Lower leg skin (tissue), 4 donors: ENCODE measurements around the gene UTS2R. TPM values are rescaled to one million over a fixed set of nuclear protein-coding genes. Genes with fewer than 3 reads are reported as not detected.

ENCODE experiments used
- DNase-seq, 2 donors: peaks; one replicate each; pipeline ENCODE4 v3.0.0-alpha.2; 2019; ENCODE audit warnings: low spot score in 2 of 2
- H3K4me3 ChIP-seq: fragments of 200-600 bp; sonication (generic); 2 replicates; pipeline ENCODE4 v1.5.1; 2017; ENCODE audit warnings: mild to moderate bottlenecking, low read depth; ENCODE audit not compliant: poor library complexity, severe bottlenecking
- POLR2A ChIP-seq, 2 donors: fragments of 450-650 bp; IDR thresholded peaks; one replicate each; pipeline ENCODE4 v1.6.1; 2016 to 2017; ENCODE audit warnings: antibody characterized with exemption in 2 of 2, mild to moderate bottlenecking in 1 of 2, moderate library complexity in 1 of 2
- WGBS, 2 donors: methylation state at CpG; one replicate each; pipeline ENCODE4 v1.1.5; 2018; 5-methylcytosine and 5-hydroxymethylcytosine counted together
- intact Hi-C: fragments of 100-400 bp; cut with DNase I; formaldehyde crosslinking; loops from one replicate; pipeline ENCODE4 v1.15.0; 2023; ENCODE audit warnings: low total_unique reads
- total RNA-seq, 4 donors: library from RNA; depleted of rRNA; stranded (reverse); fragments of >200 nt; gene quantifications; one replicate each; pipeline ENCODE4 v1.1.0, GENCODE V29; 2016
- TF ChIP-seq, protein P1 (sequence below), 3 donors: fragments of 450-650 bp; IDR thresholded peaks; one replicate each; pipeline ENCODE4 v1.5.1; 2016; ENCODE audit warnings: antibody characterized with exemption in 3 of 3, mild to moderate bottlenecking in 3 of 3, moderate library complexity in 2 of 3

Gene UTS2R
- total RNA-seq, 4 donors from 2014 or later: not detected

DNA sequence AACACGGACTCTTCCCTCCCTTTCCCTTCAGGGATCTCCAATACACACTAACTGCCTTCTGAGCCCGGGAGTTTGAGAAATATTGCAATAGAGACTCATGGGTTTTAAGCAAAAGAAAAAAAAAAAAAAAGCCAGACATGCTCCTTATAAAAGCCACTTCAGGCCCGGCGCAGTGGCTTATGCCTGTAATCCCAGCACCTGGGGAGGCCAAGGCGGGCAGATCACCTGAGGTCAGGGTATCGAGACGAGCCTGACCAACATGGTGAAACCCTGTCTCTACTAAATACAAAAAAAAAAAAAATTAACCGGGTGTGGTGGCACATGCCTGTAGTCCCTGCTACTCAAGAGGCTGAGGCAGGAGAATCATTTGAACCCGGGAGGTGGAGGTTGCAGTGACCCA is 44.2 kb downstream of the UTS2R start:
- DNase-seq: no peak
- 92 to 96% methylated on average over 9 of the region's 9 CpGs for WGBS, 2 donors
- no peak for TF ChIP-seq POLR2A (IDR thresholded peaks at IDR 0.05)
- TF ChIP-seq, protein P1, sequence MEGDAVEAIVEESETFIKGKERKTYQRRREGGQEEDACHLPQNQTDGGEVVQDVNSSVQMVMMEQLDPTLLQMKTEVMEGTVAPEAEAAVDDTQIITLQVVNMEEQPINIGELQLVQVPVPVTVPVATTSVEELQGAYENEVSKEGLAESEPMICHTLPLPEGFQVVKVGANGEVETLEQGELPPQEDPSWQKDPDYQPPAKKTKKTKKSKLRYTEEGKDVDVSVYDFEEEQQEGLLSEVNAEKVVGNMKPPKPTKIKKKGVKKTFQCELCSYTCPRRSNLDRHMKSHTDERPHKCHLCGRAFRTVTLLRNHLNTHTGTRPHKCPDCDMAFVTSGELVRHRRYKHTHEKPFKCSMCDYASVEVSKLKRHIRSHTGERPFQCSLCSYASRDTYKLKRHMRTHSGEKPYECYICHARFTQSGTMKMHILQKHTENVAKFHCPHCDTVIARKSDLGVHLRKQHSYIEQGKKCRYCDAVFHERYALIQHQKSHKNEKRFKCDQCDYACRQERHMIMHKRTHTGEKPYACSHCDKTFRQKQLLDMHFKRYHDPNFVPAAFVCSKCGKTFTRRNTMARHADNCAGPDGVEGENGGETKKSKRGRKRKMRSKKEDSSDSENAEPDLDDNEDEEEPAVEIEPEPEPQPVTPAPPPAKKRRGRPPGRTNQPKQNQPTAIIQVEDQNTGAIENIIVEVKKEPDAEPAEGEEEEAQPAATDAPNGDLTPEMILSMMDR (IDR thresholded peaks at IDR 0.05): no peak
- no peak overlapping the region for H3K4me3 ChIP-seq
- intact Hi-C loops: no loop called here

DNA sequence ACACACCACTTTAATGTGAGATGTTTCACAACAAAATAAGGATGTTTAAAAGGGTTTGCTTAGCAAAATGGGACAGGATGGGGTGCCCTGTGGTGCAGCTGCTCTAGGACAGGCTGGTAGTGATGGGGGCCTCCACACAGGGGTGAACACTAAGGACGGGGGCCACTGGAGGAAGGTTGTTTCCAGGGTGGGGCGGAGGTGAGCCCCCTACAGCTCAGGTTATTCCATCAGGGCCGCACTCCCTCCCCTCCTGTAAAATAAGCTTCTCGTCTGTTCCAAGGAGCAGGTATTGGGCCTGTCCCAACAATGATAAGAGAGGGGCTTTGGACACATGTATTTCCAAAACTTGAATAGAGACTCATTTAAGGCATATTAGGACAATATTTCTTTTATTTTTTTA is 44.7 kb downstream of the UTS2R start:
- 93 to 97% methylated on average over 4 of the region's 4 CpGs for WGBS, 2 donors
- no peak for DNase-seq

DNA sequence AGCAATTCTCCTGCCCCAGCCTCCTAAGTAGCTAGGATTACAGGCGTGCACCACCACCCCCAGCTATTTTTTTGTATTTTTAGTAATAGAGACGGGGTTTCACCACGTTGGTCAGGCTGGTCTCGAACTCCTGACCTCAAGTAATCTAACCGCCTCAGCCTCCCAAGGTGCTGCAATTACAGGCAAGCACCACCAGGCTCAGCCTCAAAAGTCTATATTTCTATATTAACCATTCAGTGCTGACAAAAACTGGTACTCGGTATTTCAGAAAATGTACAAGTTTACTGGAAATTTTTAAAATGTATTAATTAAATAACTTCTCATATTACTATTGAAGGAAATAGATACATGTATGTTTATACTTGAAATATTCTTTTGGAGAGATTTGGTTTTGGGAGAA is 45.2 kb downstream of the UTS2R start:
- intact Hi-C loops: no loop called here
- WGBS, 2 donors: 87 to 89% methylated on average over 6 of the region's 6 CpGs

More for the DNA sequence above, 44.7 kb downstream of the UTS2R start:
- TF ChIP-seq, protein P1 (IDR thresholded peaks at IDR 0.05): no peak
- no peak for TF ChIP-seq POLR2A (IDR thresholded peaks at IDR 0.05)
- no peak overlapping the region for H3K4me3 ChIP-seq
- intact Hi-C loops: no loop called here

DNA sequence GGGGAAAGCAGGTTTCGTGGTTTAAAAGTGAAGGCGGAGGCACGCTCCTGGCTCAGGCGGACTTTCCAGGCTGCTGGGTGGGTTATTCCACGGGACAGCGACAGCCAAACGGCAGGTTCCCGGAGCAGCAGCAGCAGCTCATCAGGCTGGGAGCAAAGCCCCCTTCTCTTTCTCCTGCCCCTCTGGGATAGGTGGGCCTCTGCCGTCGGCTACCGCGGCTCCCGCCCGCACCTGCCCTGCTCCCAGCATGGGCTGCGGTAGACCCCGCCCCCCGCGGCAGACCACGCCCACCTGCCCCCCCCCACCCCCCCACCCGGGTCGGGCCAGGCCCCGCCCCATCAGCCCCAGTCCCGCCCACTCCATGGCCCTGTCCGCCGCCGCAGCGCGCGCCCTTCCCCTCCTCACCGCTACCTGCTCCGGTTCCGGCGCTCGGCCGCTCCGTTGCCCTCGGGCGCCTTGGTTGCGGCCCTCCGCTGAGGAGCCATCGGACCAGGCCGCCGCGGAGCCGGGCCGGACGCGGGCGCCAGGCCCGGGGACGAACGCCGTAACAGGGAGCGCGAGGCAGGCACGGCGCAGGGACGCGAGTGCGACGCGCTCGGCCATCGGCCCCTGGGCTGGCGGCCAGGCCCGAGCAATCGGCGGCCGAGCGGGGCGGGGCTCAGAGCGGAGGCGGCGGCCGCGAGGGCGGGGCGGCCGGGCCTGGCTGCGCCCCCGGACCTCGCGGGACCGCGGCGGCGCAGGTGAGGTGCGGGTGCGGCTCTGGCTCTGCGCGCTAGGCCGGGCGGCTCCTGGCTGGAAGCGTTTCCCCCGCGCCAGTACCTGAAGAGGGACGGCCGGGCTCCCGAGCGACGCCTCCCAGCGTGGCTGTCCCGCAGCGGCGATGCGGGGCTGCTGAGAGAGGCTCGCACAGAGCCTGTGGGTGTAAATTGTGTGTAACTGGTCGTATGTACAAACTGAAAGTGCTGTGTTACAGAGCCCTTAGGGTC is 46.7 kb downstream of the UTS2R start, which contains the start of the genes HEXD and OGFOD3:
Gene HEXD (plus strand): TSS at position 347 of the 986 bp plus-strand sequence. CDS start 1,453 bp downstream, outside the sequence.
Gene OGFOD3 (minus strand): TSS at position 586 of the 986 bp plus-strand sequence. CDS start 101 bp downstream, at position 485.
- TF ChIP-seq, protein P1 (IDR thresholded peaks at IDR 0.05): no peak
- peak in 1 of 2 donors; percentile 33 for TF ChIP-seq POLR2A (IDR thresholded peaks at IDR 0.05)
- intact Hi-C loops: no loop called here
- WGBS, 2 donors: 1 to 2% methylated on average over 22 to 47 of the region's 108 CpGs
- peak within 1 kb of the TSS; percentile 78 for H3K4me3 ChIP-seq
- peak in 1 of 2 donors; percentile 95 for DNase-seq

More for the DNA sequence above, 45.2 kb downstream of the UTS2R start:
- H3K4me3 ChIP-seq: no peak overlapping the region
- DNase-seq: no peak
- TF ChIP-seq, protein P1 (IDR thresholded peaks at IDR 0.05): no peak
- TF ChIP-seq POLR2A (IDR thresholded peaks at IDR 0.05): no peak

DNA sequence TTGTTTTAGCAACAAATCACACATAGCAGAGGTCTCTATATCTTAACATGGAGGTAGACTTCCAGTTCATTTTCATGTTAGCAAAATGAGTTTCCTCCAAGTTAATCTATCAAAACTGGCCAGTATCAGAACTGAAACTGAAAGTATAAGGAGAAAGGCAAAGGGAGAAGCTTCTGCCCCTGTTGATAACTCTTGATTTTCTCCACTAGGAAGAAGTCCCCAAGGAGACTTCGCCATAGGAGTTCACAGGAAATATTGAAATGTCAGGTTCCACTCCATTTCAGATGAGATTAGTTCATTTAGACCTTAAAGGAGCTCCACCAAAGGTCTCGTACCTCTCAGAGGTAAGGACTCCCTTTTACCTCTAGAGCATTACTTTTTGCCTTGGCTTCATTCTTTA is 48.0 kb downstream of the UTS2R start:
- 76 to 81% methylated on average over 2 of the region's 2 CpGs for WGBS, 2 donors
- TF ChIP-seq POLR2A (IDR thresholded peaks at IDR 0.05): no peak
- TF ChIP-seq, protein P1 (IDR thresholded peaks at IDR 0.05): no peak
- intact Hi-C loops: no loop called here
- DNase-seq: no peak
- no peak overlapping the region for H3K4me3 ChIP-seq
